HCT116 (cell line): Measurements from ENCODE around the gene CCK. TPM values are rescaled to one million over a fixed set of nuclear protein-coding genes. Genes with fewer than 3 reads are reported as not detected.

ENCODE experiments used
- ATAC-seq: fragments of 200-7000 bp; cut with Tn5 transposase; 2 replicates; pipeline ENCODE4 v1.9.1; 2020; ENCODE audit warnings: mild to moderate bottlenecking, moderate library complexity
- BruUV-seq: library from RNA; stranded (reverse); fragments of 400-500 nt; replicated peaks from 2 replicates; lab custom pipeline; 2021; lab: Mats Ljungman, UMichigan
- CTCF ChIA-PET: fragments of 300-600 bp; sonication (Branson Sonifier 250); formaldehyde crosslinking; loops from one replicate; lab custom pipeline; 2021; ENCODE audit warnings: antibody characterized with exemption; lab: Charles Lee
- POLR2A ChIA-PET: fragments of 300-600, 350-600 bp; sonication (Branson Sonifier 250); formaldehyde crosslinking; loops from one replicate; lab custom pipeline; 2021; ENCODE audit warnings: antibody characterized with exemption; lab: Charles Lee
- RAD21 ChIA-PET, 2 experiments: fragments of 300-600 bp; sonication (Branson Sonifier 250); formaldehyde crosslinking; loops; one replicate each; lab custom pipeline; 2023; ENCODE audit warnings: low total read pairs in 2 of 2; ENCODE audit not compliant: uncharacterized antibody in 2 of 2, unreplicated experiment in 2 of 2, low non-redundant PET in 1 of 2; lab: Charles Lee
- DNase-seq: peaks from one replicate; pipeline ENCODE4 v3.0.0-alpha.2; 2010; ENCODE audit warnings: low read depth, low spot score
- H2AFZ ChIP-seq: fragments of 200-600 bp; shearing (Covaris generic), sonication (generic); 2 replicates; pipeline ENCODE4 v1.6.1; 2017; ENCODE audit warnings: low read depth, mixed run types, mixed read lengths, antibody characterized with exemption, low read length; ENCODE audit not compliant: poor library complexity, severe bottlenecking
- H3K27ac ChIP-seq: 2 replicates; pipeline ENCODE4 v1.5.1; 2012; ENCODE audit warnings: low read depth, low read length
- H3K27me3 ChIP-seq: fragments of 200-600 bp; sonication (generic); 2 replicates; pipeline ENCODE4 v1.6.1; 2016; ENCODE audit warnings: mixed run types, low read length, mixed read lengths; ENCODE audit not compliant: insufficient read depth
- H3K36me3 ChIP-seq, 2 experiments: fragments of 200-500 bp in 1 of 2; fragments of 200-600 bp in 1 of 2; sonication (Bioruptor generic) in 1 of 2; sonication (generic) in 1 of 2; 2 replicates each; pipeline versions ENCODE4 v1.5.1 to v1.6.1; 2014 to 2016; ENCODE audit warnings: low read length in 2 of 2, inconsistent platforms in 1 of 2, mixed read lengths in 1 of 2, mixed run types in 1 of 2; ENCODE audit not compliant: insufficient read depth in 2 of 2, control insufficient read depth in 1 of 2
- H3K4me1 ChIP-seq, 2 experiments: fragments of 200-600 bp in 1 of 2; sonication (generic) in 1 of 2; 2 replicates each; pipeline versions ENCODE4 v1.5.1 to v1.6.1; 2012 to 2017; ENCODE audit warnings: low read length in 2 of 2, inconsistent platforms in 1 of 2, mild to moderate bottlenecking in 1 of 2, mixed read lengths in 1 of 2, mixed run types in 1 of 2, moderate library complexity in 1 of 2; ENCODE audit not compliant: insufficient read depth in 2 of 2, control insufficient read depth in 1 of 2
- H3K4me2 ChIP-seq: fragments of 200-600 bp; sonication (generic); 2 replicates; pipeline ENCODE4 v1.6.1; 2017; ENCODE audit warnings: mixed run types, low read length, mixed read lengths
- H3K4me3 ChIP-seq, 2 experiments: fragments of 200-600 bp in 1 of 2; sonication (generic) in 1 of 2; replicated peaks in 1 of 2; 2 replicates each; pipeline ENCODE4 v1.5.1; 2011 to 2016; ENCODE audit warnings: low read length in 2 of 2, control low read depth in 1 of 2, low read depth in 1 of 2, mild to moderate bottlenecking in 1 of 2, mixed read lengths in 1 of 2, mixed run types in 1 of 2
- H3K79me2 ChIP-seq: fragments of 200-600 bp; sonication (generic); 2 replicates; pipeline ENCODE4 v1.6.1; 2017; ENCODE audit warnings: mild to moderate bottlenecking, mixed run types, low read length, moderate library complexity, mixed read lengths; ENCODE audit not compliant: insufficient read depth
- H3K9ac ChIP-seq: fragments of 200-600 bp; sonication (generic); 2 replicates; pipeline ENCODE4 v1.6.1; 2016; ENCODE audit warnings: low read length, mixed read lengths
- H3K9me2 ChIP-seq: fragments of 200-600 bp; sonication (generic), shearing (Covaris generic); 2 replicates; pipeline ENCODE4 v1.6.1; 2017; ENCODE audit warnings: mixed run types, mild to moderate bottlenecking, moderate library complexity; ENCODE audit not compliant: insufficient read depth
- H3K9me3 ChIP-seq, 2 experiments: fragments of 200-500 bp in 1 of 2; fragments of 200-600 bp in 1 of 2; sonication (Bioruptor generic) in 1 of 2; sonication (generic) in 1 of 2; 2 replicates each; pipeline ENCODE4 v1.6.1; 2014 to 2017; ENCODE audit warnings: low read length in 2 of 2, mixed read lengths in 2 of 2, inconsistent platforms in 1 of 2, low read depth in 1 of 2, mild to moderate bottlenecking in 1 of 2, mixed run types in 1 of 2, moderate library complexity in 1 of 2; ENCODE audit not compliant: control insufficient read depth in 1 of 2, insufficient read depth in 1 of 2
- H4K20me1 ChIP-seq: fragments of 200-600 bp; sonication (generic), shearing (Covaris generic); 2 replicates; pipeline ENCODE4 v1.6.1; 2017; ENCODE audit warnings: mixed run types, mild to moderate bottlenecking, moderate library complexity; ENCODE audit not compliant: insufficient read depth
- ATF3 ChIP-seq: IDR thresholded peaks from 2 replicates; pipeline ENCODE4 v1.6.1; 2012
- CEBPB ChIP-seq: IDR thresholded peaks from 2 replicates; pipeline ENCODE4 v1.6.1; 2012; ENCODE audit warnings: low read depth
- CTCF ChIP-seq, 3 experiments: fragments of 200-600 bp in 1 of 3; sonication (generic) in 1 of 3; IDR thresholded peaks in 2 of 3; conservative IDR thresholded peaks in 1 of 3; 2 replicates each; pipeline ENCODE4 v1.5.1; 2012 to 2017; ENCODE audit warnings: low read depth in 2 of 3, low read length in 2 of 3, antibody characterized with exemption in 1 of 3, borderline replicate concordance in 1 of 3, control low read depth in 1 of 3, mild to moderate bottlenecking in 1 of 3, mixed read lengths in 1 of 3, mixed run types in 1 of 3, moderate library complexity in 1 of 3; ENCODE audit not compliant: insufficient read depth in 1 of 3
- EZH2 ChIP-seq: fragments of 200-600 bp; sonication (generic); IDR thresholded peaks from 2 replicates; pipeline ENCODE4 v1.6.1; 2017; ENCODE audit warnings: antibody characterized with exemption, mixed run types
- EZH2phosphoT487 ChIP-seq: fragments of 200-600 bp; IDR thresholded peaks from 2 replicates; pipeline ENCODE4 v1.6.1; 2018; ENCODE audit warnings: antibody characterized with exemption, borderline replicate concordance
- JUND ChIP-seq: IDR thresholded peaks from 2 replicates; pipeline ENCODE4 v1.6.1; 2012
- ZFX ChIP-seq: fragments of 450-650 bp; IDR thresholded peaks from 2 replicates; pipeline ENCODE4 v1.6.1; 2017
- intact Hi-C: fragments of 100-400 bp; cut with micrococcal nuclease; formaldehyde crosslinking; loops from 2 replicates; pipeline ENCODE4 v1.10.0; 2022
- total RNA-seq: library from RNA; stranded (reverse); gene quantifications from one replicate; pipeline ENCODE4 v1.2.1, GENCODE V29; 2021; ENCODE audit not compliant: unreplicated experiment
- TF ChIP-seq, protein P1 (sequence below): IDR thresholded peaks from 2 replicates; pipeline ENCODE4 v1.6.1; 2012; ENCODE audit warnings: low read depth

CCK gene
- total RNA-seq, 1 experiment from 2014 or later: 0.32 TPM

GRCh38 chr3:42235532-42235931 lies 30.5 kb downstream of the CCK start:
- TF ChIP-seq ATF3 (no peak), CEBPB (no peak), CTCF (IDR thresholded peaks at IDR 0.05 in 2 of 3, conservative IDR thresholded peaks at IDR 0.05 in 1 of 3; ENCODE audit: borderline replicate concordance in 1 of 3, insufficient read depth in 1 of 3, low read depth in 2 of 3, low read length in 2 of 3) (no peak), JUND (no peak), EZH2phosphoT487 (no peak), EZH2 (no peak), ZFX (no peak)
- TF ChIP-seq, protein P1, sequence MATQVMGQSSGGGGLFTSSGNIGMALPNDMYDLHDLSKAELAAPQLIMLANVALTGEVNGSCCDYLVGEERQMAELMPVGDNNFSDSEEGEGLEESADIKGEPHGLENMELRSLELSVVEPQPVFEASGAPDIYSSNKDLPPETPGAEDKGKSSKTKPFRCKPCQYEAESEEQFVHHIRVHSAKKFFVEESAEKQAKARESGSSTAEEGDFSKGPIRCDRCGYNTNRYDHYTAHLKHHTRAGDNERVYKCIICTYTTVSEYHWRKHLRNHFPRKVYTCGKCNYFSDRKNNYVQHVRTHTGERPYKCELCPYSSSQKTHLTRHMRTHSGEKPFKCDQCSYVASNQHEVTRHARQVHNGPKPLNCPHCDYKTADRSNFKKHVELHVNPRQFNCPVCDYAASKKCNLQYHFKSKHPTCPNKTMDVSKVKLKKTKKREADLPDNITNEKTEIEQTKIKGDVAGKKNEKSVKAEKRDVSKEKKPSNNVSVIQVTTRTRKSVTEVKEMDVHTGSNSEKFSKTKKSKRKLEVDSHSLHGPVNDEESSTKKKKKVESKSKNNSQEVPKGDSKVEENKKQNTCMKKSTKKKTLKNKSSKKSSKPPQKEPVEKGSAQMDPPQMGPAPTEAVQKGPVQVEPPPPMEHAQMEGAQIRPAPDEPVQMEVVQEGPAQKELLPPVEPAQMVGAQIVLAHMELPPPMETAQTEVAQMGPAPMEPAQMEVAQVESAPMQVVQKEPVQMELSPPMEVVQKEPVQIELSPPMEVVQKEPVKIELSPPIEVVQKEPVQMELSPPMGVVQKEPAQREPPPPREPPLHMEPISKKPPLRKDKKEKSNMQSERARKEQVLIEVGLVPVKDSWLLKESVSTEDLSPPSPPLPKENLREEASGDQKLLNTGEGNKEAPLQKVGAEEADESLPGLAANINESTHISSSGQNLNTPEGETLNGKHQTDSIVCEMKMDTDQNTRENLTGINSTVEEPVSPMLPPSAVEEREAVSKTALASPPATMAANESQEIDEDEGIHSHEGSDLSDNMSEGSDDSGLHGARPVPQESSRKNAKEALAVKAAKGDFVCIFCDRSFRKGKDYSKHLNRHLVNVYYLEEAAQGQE: no peak
- Histone ChIP-seq H3K4me2 (no peak overlapping the region), H3K9me3 (peaks cover 4 to 5% of the 10 kb centered on the region in 2 experiments; a peak in 2 of 4 replicates), H3K9me2 (no peaks in the 10 kb centered on the region), H4K20me1 (no peaks in the 10 kb centered on the region), H3K4me3 (no peak overlapping the region), H3K9ac (no peak overlapping the region), H2AFZ (no peak overlapping the region), H3K79me2 (no peaks in the 10 kb centered on the region), H3K27ac (no peak overlapping the region), H3K27me3 (no peaks in the 10 kb centered on the region), H3K36me3 (no peaks in the 10 kb centered on the region), H3K4me1 (no peaks in the 10 kb centered on the region)
- CTCF ChIA-PET: no interaction called here
- intact Hi-C loops: no loop called here
- POLR2A ChIA-PET: no interaction called here
- RAD21 ChIA-PET: no interaction called here
- BruUV-seq: no TSS peak
- DNase-seq (no peak), ATAC-seq (no peak)
